GM18951 (cell line): ENCODE results near the gene WRAP73.

ENCODE experiments used
- POLR2A ChIP-seq: IDR thresholded peaks from 4 replicates; pipeline ENCODE4 v1.6.1; 2011; ENCODE audit warnings: mild to moderate bottlenecking; ENCODE audit not compliant: insufficient read length, insufficient read depth; ENCODE audit errors: extremely low read depth
- in situ Hi-C: fragments of 300-500 bp; cut with MboI; formaldehyde crosslinking; loops from one replicate; pipeline ENCODE4 v1.12.0; 2022; ENCODE audit warnings: low sequenced_read_pairs, mixed read lengths, inconsistent platforms; ENCODE audit not compliant: unreplicated experiment

The WRAP73 gene, protein sequence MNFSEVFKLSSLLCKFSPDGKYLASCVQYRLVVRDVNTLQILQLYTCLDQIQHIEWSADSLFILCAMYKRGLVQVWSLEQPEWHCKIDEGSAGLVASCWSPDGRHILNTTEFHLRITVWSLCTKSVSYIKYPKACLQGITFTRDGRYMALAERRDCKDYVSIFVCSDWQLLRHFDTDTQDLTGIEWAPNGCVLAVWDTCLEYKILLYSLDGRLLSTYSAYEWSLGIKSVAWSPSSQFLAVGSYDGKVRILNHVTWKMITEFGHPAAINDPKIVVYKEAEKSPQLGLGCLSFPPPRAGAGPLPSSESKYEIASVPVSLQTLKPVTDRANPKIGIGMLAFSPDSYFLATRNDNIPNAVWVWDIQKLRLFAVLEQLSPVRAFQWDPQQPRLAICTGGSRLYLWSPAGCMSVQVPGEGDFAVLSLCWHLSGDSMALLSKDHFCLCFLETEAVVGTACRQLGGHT

GRCh38 chr1:3649342-3650247, at the start of gene WRAP73:
Gene WRAP73 (minus strand): TSS chr1:3650103. CDS start chr1:3649999, 104 bp downstream.
- peak; percentile 78 for TF ChIP-seq POLR2A
- in situ Hi-C loops = no loop called here

DNA sequence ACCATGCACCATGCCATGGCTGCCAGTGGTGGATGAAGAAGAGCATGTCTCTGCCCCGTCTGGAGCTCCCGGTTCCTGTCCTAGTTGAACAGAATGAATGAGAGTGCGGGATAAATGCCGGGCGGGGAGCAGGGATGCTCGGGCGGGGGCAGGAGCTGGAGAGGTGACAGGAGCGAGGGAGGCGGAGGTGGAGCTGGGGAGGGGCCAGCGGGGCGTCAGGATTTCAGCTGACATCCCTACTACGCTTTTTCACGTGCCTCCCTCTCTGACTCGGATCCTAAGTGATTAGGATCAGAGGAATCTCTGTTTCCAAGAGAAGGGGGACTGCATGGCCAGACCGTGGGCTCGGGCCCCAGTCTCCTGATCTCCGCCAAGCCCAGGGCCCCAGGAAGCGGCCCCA, 49.7 kb upstream of the WRAP73 start:
- no peak for TF ChIP-seq POLR2A
- in situ Hi-C loops = no loop called here

GRCh38 chr1:3698660-3699408, 48.9 kb upstream of the WRAP73 start:
- in situ Hi-C loops = no loop called here
- TF ChIP-seq POLR2A = no peak

GRCh38 chr1:3697810-3698209, 47.9 kb upstream of the WRAP73 start:
- in situ Hi-C loops = no loop called here
- TF ChIP-seq POLR2A = no peak

- in situ Hi-C loops = no loop called here
- no peak for TF ChIP-seq POLR2A
Observed at GRCh38 chr1:3697104-3697503, 47.2 kb upstream of the WRAP73 start.

DNA sequence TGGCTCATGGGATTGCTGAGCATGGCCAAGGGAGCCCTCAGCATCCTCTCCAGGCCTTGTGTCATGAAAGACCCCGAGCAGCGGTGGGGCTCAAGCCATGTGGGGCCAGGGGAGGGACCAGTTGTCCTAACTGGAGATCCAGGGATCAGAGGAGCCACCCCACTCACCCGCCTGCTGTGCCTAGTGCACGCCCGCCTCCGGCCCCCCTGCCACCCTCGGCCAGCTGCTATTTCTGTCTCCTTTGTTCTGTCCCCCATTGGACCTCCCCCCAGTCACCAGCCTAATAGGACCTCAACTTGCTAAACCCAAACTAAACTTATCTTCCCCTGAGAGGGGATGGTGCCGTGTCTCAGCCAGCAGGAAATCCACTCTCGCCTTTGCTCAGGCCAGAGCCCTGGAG, 46.8 kb upstream of the WRAP73 start:
- TF ChIP-seq POLR2A = no peak
- in situ Hi-C loops = no loop called here

DNA sequence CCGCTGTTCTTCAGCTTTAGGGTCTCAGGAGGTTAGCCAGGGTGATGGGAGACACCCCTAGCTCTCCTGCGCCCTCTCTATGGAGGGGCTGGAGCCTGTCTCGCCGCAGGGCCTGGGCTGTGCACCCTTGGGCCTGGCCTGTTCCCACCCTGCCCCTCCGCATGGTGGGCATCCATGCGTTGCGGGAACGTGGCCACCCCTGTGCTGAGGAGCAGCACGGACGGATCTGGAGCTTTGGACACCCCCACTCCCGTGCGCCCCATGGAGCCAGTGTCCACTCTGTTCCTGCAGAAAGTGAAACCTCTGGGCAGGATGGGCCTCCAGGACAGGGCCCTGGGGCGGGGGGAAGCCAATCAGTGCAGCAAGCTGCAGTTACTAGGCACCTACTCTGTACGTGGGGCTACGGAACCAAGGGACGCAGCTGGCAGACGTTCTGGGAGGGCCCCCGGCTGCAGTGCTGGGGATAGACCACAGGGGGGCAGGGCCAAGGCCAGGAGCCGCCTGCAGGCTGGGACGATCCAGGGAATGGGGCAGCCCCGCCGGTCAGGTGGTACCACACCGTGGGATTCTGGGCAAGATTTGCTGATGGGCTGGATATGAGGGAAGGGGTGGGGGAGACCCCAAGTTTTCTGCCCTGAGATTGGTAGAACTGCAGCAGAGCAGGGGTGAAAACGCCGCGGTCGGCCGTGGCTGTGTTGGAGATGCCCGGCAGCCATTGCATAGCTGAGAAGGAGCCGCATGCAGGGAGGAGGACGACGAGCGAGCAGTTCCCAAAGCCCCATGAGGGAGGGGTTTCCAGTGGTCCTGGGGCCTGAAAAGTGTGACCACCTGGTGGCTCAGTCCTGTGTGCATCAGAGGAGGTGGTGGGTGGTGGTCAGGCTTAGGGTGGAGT, 45.7 kb upstream of the WRAP73 start:
- no peak for TF ChIP-seq POLR2A
- in situ Hi-C loops = no loop called here

DNA sequence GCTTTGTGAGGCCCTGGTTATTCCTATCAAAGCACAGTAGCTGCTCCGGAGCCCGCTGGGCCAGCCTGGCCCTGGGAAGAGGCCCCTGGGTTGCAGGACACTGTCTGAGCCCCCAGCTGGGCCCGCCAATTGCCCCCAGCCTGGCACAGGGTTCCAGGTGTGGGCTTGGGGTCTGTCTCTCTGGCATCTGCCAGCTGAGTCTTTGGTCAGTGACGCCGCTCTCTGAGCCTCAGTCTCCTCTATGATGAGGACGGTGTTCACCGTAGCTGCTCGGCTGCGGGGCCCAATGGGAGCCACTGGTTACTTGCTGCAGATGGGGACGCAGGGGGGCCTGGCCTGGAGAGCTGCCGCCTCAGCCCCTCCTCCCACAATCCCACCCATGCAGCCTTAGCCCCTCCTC, 43.4 kb upstream of the WRAP73 start:
- in situ Hi-C loops = no loop called here
- no peak for TF ChIP-seq POLR2A

GRCh38 chr1:3692598-3692997, 42.7 kb upstream of the WRAP73 start:
- in situ Hi-C loops = no loop called here
- no peak for TF ChIP-seq POLR2A

- TF ChIP-seq POLR2A = no peak
- in situ Hi-C loops = no loop called here
Observed at GRCh38 chr1:3691421-3692204, 41.7 kb upstream of the WRAP73 start.

GRCh38 chr1:3690282-3691065, 40.6 kb upstream of the WRAP73 start:
- in situ Hi-C loops = no loop called here
- TF ChIP-seq POLR2A = no peak
